Inflammatory macrophage treated with lipopolysaccharide for 1 hour (primary cell): ENCODE results near the gene MTTP.

ENCODE experiments used
- DNase-seq, 2 donors: peaks; one replicate each; pipeline ENCODE4 v3.0.0-alpha.2; 2020 to 2022

Gene MTTP

GRCh38 chr4:99670409-99671073 is 95.9 kb downstream of the MTTP start:
- no peak for DNase-seq
